ENCODE measurements around the gene LMAN2L. TPM values are rescaled to one million over a fixed set of nuclear protein-coding genes. Genes with fewer than 3 reads are reported as not detected.

The LMAN2L gene
- total and polyA plus RNA-seq, 2 of the 8 experiments (the other 6 are each of a cell fraction or from before 2014, with no cell fraction given) = 14.3 to 17.6 TPM

DNA sequence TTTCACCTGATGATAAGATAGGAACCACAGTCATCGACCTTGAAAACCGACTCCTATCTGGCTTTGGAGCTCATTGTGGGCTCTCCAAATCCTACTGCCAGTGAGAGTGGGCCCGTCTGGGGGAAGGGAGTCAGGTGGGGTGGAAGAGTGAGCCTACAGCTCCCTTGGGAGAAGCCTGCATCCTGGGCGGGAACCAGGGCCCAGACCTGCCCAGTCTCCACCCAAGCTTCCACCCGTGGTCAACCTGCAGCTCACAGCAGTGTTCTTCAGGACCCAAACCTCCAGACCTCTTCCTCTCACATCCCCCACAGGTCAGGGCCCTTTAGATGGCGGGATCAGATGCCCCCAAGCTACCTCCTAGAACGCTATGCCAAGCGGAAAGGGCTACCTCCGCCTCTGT, 40.2 kb downstream of the LMAN2L start:
- Histone ChIP-seq H2BK120ac (replicated peaks; ENCODE audit: low read depth, low read length) (no peak overlapping the region), H4K91ac (replicated peaks; ENCODE audit: insufficient read length, low read length) (no peak overlapping the region), H3K27me3 (replicated peaks in 1 of 4; ENCODE audit: control insufficient read depth in 3 of 4, extremely low read depth in 1 of 4, insufficient read depth in 3 of 4, low read length in 3 of 4) (no peaks in the 10 kb centered on the region), H3K18ac (ENCODE audit: extremely low read depth, low read length) (no peak overlapping the region), H2BK20ac (ENCODE audit: low read length) (no peak overlapping the region), H3K4me3 (ENCODE audit: extremely low read depth in 1 of 4, insufficient read depth in 2 of 4, low read depth in 3 of 4, low read length in 4 of 4) (no peak overlapping the region), H2BK12ac (ENCODE audit: low read depth, low read length) (no peak overlapping the region), H3K9ac (replicated peaks in 1 of 4; ENCODE audit: extremely low read depth in 1 of 4, low read depth in 3 of 4, low read length in 3 of 4) (no peak overlapping the region), H3K79me2 (ENCODE audit: control insufficient read depth in 1 of 2, insufficient read depth in 2 of 2, low read length in 2 of 2) (no peaks in the 10 kb centered on the region), H2BK15ac (ENCODE audit: low read length) (no peak overlapping the region), H3K79me1 (ENCODE audit: low read depth, low read length) (no peaks in the 10 kb centered on the region), H3K9me3 (ENCODE audit: insufficient read depth in 2 of 2, low read depth in 1 of 2, low read length in 1 of 2) (no peaks in the 10 kb centered on the region), H2AK5ac (ENCODE audit: low read depth, low read length) (no peak overlapping the region), H2AFZ (ENCODE audit: low read length) (no peak overlapping the region), H4K5ac (ENCODE audit: insufficient read length, low read depth, low read length) (no peak overlapping the region), H3K23me2 (ENCODE audit: low read depth, low read length) (no peaks in the 10 kb centered on the region), H3K36me3 (ENCODE audit: control insufficient read depth in 2 of 4, insufficient read depth in 4 of 4, low read length in 3 of 4) (no peaks in the 10 kb centered on the region; a peak in 2 of 8 replicates), H2BK5ac (ENCODE audit: low read depth, low read length) (no peak overlapping the region), H3K14ac (ENCODE audit: insufficient read length) (no peak overlapping the region), H4K20me1 (replicated peaks in 1 of 2; ENCODE audit: control insufficient read depth in 1 of 2, insufficient read depth in 2 of 2, low read length in 2 of 2) (no peaks in the 10 kb centered on the region), H3K4me1 (replicated peaks in 1 of 4; ENCODE audit: control insufficient read depth in 3 of 4, insufficient read depth in 4 of 4, low read length in 3 of 4) (no peaks in the 10 kb centered on the region), H3K4me2 (ENCODE audit: insufficient read depth in 1 of 2, low read depth in 2 of 2, low read length in 2 of 2) (no peak overlapping the region), H3K56ac (replicated peaks; ENCODE audit: insufficient read length, low read depth, low read length) (no peak overlapping the region), H3K4ac (replicated peaks; ENCODE audit: insufficient read length, low read depth, low read length) (no peak overlapping the region), H3K23ac (ENCODE audit: insufficient read length) (no peak overlapping the region), H3K27ac (ENCODE audit: low read depth, low read length) (no peak overlapping the region), H4K8ac (ENCODE audit: extremely low read depth, insufficient read depth, low read length) (no peak overlapping the region)
- ChIA-PET POLR2A (ENCODE audit: partially characterized antibody) (no interaction called here), CTCF (ENCODE audit: partially characterized antibody) (interaction anchor here (0.6 to 1.8 kb wide), 7 partner anchors 11 to 64 kb away, joined by 3 to 7 read pairs (median 4); partner anchors contain the start of genes CNNM4 and LMAN2L)
- WGBS, 2 experiments (ENCODE audit: extremely low coverage in 1 of 2, insufficient coverage in 1 of 2, insufficient read length in 1 of 2, insufficient replicate concordance in 2 of 2, low coverage in 1 of 2, low lambda C conversion rate in 2 of 2, missing lambda C conversion rate in 1 of 2) = 89% methylated on average over 8 of the region's 9 CpGs; no CpG with 5 or more reads in 1 of the 2 experiments
- DNase-seq (ENCODE audit: low read depth in 1 of 2, low spot score in 2 of 2) (no peak), FAIRE-seq (no peak)
- TF ChIP-seq MAFK (IDR thresholded peaks at IDR 0.05; ENCODE audit: low read depth, low read length) = no peak
- TF ChIP-seq POU5F1 (IDR thresholded peaks at IDR 0.05; ENCODE audit: low read depth, low read length) = no peak
- no peak for TF ChIP-seq BRCA1 (IDR thresholded peaks at IDR 0.05; ENCODE audit: low read depth, low read length)
- TF ChIP-seq JUND (IDR thresholded peaks at IDR 0.05; ENCODE audit: low read length) = no peak
- TF ChIP-seq BCL11A (IDR thresholded peaks at IDR 0.05; ENCODE audit: low read depth in 2 of 2, low read length in 2 of 2) = no peak

Measured in H1 (cell line).